IPS DF 19.7 (cell line): Measurements from ENCODE around the gene DSG3.
"Not testable (repeated sequence)": the region's sequence is repeated elsewhere in the genome, so short reads cannot be mapped to it uniquely, and the experiment has no call there.

Experiments
- DNase-seq: peaks from one replicate; pipeline ENCODE4 v3.0.0-alpha.2; 2013; ENCODE audit warnings: low read depth, low spot score

DSG3 gene

GRCh38 chr18:31491586-31491985 is 44.0 kb downstream of the DSG3 start:
- no peak for DNase-seq

DNA sequence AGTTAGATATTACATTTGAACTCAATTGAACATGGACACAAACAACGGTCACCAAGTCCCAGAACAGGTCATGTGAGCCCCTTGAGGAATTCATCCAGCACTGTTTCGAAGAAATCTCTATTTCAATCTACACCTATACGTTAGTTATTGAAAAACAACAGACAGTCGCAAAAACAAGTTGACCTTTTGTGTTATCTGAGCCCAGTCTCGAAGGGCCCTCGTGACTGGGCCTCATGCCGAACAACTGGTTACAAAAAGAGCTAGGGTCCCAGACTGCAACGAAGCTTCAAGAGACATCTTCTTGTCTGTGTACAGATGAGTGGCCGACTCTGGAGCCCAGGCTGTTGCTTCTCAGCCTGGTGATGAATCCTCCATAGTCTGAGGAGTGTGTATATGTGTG is 45.1 kb downstream of the DSG3 start:
- DNase-seq: no peak

- no peak for DNase-seq
Measured at GRCh38 chr18:31493171-31493570, 45.6 kb downstream of the DSG3 start.

DNA sequence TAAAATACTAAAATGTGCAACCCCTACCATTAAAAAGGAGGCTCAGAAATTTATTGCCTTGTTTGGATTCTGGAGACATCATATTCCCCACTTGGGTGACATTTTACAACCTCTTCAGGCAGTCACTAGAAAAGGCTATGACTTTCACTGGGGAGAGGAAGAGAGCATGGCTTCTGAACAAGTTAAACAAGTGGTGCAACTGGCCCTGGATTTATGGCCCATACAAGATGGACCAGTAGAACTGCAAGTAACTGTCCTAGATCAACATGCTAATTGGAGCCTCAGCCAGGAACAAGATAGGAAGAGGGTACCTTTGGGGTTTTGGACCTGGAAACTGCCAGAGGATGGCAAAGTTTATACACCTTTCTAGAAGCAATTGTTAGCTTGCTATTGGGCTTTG is 46.4 kb downstream of the DSG3 start:
- DNase-seq: no peak

- not testable (repeated sequence) for DNase-seq
Measured at GRCh38 chr18:31494705-31495244, 47.2 kb downstream of the DSG3 start.

GRCh38 chr18:31497404-31497835 is 49.9 kb downstream of the DSG3 start:
- DNase-seq: no peak

- no peak for DNase-seq
Measured at GRCh38 chr18:31497836-31498573, 50.5 kb downstream of the DSG3 start, which contains the start of gene DSG2. DSG2 (plus strand) TSS chr18:31498177; CDS start chr18:31498252, 75 bp downstream.

DNA sequence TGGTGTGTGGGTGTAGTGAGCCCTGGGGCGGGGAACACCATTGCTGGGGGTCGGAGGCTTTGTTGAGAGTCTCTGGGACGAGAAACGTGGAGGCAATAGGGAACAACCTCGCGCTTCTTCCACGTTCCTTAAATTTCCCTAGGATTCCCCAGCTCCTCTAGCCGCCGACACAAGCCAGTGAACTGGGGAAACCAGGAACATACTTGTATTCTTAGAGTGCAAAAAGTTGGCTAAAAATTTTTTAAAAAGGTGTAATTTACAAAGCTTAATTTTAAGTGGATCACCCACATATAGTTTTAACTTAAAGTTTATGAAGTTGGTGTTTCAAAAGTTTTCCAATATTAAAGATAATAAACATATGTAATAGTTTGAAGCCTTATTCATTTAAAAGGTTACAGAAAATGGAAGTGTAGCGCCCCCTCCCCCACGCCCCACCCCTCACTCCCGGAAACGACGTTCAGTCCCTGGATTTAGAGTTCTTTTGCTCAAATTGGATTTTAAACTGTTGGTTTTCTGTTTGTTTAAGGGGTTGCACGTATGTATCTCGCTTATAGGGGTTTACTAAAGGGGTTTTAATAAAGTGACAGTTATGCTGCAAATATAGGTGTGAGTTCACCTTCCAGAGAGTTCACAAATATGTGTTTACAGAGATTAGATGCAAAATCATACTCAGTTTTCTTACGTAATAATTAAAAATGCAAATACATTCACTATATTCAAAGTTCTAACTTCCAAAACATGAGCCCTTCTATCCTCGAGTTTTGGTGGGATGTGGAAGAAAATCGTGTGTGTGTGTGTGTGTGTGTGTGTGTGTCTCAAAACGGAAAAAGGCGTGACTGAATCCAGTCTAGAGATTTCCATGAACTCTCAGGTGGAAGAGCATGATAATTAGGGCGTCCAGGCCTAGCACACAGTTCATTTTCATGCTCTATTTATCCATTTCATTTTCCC is 51.3 kb downstream of the DSG3 start:
- DNase-seq: no peak

DNA sequence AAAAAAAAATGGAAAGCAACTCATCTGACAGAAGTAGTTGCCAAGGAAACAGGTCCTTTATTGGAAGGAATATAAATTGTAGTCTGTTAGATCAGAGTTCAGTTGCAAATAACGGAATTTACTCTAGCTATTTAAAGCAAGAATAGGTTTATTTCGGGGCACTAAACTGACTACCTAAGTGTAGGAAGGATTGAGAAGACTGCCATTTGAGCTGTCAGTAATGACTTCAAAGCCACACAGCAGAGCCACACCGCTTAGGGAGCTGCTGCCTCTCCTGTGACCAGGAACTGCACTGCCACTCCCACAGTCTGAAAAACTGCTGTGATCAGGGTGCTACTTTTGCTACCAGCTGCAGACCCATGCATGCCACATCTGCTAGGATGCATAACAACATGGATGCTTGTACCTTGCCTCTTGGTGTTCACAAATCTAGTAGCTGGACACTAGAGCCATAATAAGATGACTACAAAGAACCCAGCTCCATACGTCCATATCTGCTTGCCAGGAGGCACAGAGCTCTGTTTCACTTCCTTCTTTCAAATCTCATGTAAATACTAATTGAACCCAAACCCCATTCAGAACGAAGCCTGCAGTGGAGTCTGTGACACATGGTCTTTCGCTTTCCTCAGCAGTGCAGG is 52.6 kb downstream of the DSG3 start:
- DNase-seq: no peak

GRCh38 chr18:31503011-31503410 is 55.5 kb downstream of the DSG3 start:
- DNase-seq: no peak

GRCh38 chr18:31504455-31505147 is 57.1 kb downstream of the DSG3 start:
- no peak for DNase-seq

DNA sequence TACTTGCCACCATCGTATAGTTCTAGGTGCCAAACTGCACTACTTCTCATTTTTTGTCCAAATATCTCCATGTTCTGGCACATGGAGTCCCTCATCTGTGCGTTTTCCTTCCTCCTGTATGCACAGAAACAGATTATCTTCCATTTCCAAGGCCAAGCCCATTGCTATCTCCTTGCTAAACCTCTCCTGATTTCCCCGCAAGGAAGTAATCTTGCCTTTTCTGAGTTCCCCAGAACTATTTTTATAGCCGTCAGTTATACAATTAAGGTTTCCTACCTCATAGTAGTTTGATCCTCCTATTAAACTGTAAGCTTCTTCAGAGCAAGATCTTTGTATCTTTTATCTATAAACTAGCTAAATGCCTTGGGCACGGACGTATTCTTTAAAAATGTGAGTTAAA is 57.6 kb downstream of the DSG3 start:
- no peak for DNase-seq

DNA sequence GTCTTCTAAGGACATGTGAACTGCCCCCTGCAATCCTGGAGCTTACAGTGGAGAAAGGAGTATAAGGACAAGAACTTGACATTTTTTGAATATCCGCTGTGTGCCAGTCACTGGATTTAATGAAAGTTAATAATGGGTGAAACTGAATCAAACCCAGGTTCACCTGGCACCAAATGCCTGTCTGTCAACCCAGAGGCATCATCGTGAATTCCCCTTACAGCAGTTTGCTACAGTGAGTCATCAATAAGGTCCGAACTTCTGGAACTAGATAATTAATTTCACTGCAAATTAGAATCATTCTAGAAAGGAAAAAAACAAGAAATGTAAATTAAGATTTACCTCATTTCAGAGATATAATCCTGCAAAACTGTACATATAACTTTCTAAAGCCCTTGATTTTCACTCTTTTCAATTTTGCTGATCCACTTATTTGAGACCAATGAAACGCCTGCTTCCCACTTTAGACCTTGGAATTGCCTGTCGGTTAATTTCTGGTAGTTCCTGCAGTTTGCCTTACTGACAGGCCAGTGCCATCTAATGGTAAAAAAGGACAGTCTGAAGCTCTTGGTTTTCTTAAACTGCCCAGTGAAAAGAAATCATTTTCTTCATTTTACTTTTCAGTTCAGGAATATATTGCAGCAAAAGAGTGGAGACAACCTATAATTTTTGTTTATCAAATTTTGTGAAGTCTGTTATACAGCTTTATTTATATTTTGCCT is 58.6 kb downstream of the DSG3 start:
- DNase-seq: no peak

- not testable (repeated sequence) for DNase-seq
Measured at GRCh38 chr18:31507124-31507523, 59.6 kb downstream of the DSG3 start.

GRCh38 chr18:31508781-31509180 is 61.2 kb downstream of the DSG3 start:
- no peak for DNase-seq

- no peak for DNase-seq
Measured at GRCh38 chr18:31509571-31509970, 62.0 kb downstream of the DSG3 start.

- DNase-seq: no peak
Measured at GRCh38 chr18:31510319-31510718, 62.8 kb downstream of the DSG3 start.

- DNase-seq: no peak
Measured at GRCh38 chr18:31511098-31511497, 63.6 kb downstream of the DSG3 start.

DNA sequence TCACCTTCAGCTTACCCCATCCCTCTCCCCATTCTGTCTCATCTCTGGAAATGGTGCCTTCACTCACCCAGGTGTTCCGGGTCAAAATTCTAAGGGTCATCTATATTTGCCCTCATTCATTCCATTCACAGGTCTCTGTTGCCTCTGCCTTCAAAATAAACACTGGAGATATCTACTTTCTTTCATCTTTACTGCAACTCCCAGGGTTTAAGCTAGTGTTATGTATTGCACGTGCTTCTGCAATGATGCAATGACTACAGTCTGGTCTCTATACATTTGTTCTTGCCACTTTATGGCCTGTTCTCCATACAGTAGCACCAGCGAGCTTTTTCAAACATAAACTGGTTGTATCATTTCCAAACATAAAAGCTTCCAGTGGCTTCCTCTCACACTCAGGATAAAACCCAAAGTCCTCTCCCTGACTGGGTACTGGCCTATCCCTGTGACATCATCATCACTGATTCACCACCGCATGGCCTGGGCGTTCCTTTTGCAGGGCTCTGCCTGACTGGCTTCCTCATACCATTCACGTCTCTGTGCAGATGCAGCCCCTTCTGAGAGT is 64.7 kb downstream of the DSG3 start:
- no peak for DNase-seq
